HuH-7 (cell line): ENCODE measurements around the gene HOXB3.

ENCODE experiments used
- DNase-seq: peaks from one replicate; pipeline ENCODE4 v3.0.0; 2011; ENCODE audit warnings: low spot score

HOXB3 gene

GRCh38 chr17:48586355-48587258, 3.4 kb downstream of the HOXB3 start:
- DNase-seq = no peak

- no peak for DNase-seq
These were observed 5.8 kb downstream of the HOXB3 start for GRCh38 chr17:48584223-48584741.

GRCh38 chr17:48583708-48584222, 6.3 kb downstream of the HOXB3 start:
- DNase-seq = no peak

- no peak for DNase-seq
These were observed 7.3 kb downstream of the HOXB3 start for GRCh38 chr17:48582750-48583069.

- DNase-seq = no peak
These were observed 10.1 kb downstream of the HOXB3 start for GRCh38 chr17:48579760-48580554.

- DNase-seq = no peak
These were observed 10.6 kb downstream of the HOXB3 start for GRCh38 chr17:48579471-48579759.

- DNase-seq = no peak
These were observed 11.2 kb downstream of the HOXB3 start for GRCh38 chr17:48578616-48579470.

GRCh38 chr17:48577946-48578615, 12.0 kb downstream of the HOXB3 start, which contains the start of gene HOXB4:
TSS of gene HOXB4 (minus strand) at chr17:48578350. CDS start at chr17:48578319, 31 bp downstream.
- no peak for DNase-seq

GRCh38 chr17:48577330-48577945, 12.6 kb downstream of the HOXB3 start:
- DNase-seq = peak; percentile 81

- DNase-seq = no peak
These were observed 13.3 kb downstream of the HOXB3 start for GRCh38 chr17:48576479-48577309.

GRCh38 chr17:48575673-48576478, 14.2 kb downstream of the HOXB3 start:
- no peak for DNase-seq

- no peak for DNase-seq
These were observed 14.9 kb downstream of the HOXB3 start for GRCh38 chr17:48575066-48575582.

GRCh38 chr17:48574505-48575065, 15.5 kb downstream of the HOXB3 start:
- DNase-seq = no peak

GRCh38 chr17:48571826-48572417, 18.1 kb downstream of the HOXB3 start:
- DNase-seq = no peak

GRCh38 chr17:48571024-48571818, 18.8 kb downstream of the HOXB3 start:
- no peak for DNase-seq

- no peak for DNase-seq
These were observed 19.6 kb downstream of the HOXB3 start for GRCh38 chr17:48570325-48571023.
